ENCODE measurements around the gene UMAD1.

The UMAD1 gene

DNA sequence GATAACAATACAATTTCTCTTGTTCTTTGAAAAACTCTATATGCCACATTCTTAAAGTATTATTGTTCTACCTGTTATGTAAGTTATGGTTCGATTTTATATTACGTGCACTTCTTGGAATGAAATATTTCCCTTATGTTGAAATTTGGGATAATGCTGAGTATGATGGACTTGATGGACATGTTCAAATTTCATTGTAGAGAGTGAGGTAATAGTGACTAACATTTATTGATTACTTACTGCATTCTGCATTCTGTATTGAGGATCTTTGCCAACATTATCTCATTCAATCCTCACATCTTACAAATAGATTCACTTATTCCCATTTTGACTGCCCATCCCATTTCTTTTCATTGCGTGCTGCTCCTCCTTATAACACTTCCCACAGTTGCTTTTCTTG lies 208.3 kb downstream of the UMAD1 start:
- Histone ChIP-seq H3K27me3 (ENCODE audit: low read depth) (no peaks in the 10 kb centered on the region), H3K9me3 (no peaks in the 10 kb centered on the region), H3K4me3 (no peak overlapping the region), H3K36me3 (replicated peaks) (no peaks in the 10 kb centered on the region), H3K4me1 (no peaks in the 10 kb centered on the region)
- DNase-seq (ENCODE audit: low spot score in 2 of 2) = no peak
- in situ Hi-C loops (cut with MboI; ENCODE audit: low sequenced_read_pairs) = no loop called here

DNA sequence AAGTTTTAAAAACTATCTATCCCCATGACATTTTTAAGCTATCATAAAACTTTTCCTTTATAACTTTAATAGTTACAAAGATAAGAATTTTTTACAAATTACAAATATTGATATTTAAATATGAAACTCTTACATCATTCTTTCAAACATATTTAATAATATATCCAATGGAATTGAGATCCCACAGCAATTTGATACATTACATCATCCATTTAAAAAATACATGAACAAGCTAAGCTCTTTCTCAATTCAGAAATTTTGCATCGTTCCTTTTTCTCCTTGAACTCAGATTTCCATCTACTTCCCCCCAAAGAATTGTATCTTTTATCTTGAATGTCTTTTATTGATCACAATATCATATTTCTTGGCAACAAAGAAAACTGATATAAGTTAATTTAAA lies 209.6 kb downstream of the UMAD1 start:
- Histone ChIP-seq H3K27me3 (ENCODE audit: low read depth) (no peaks in the 10 kb centered on the region), H3K9me3 (peaks cover 4% of the 10 kb centered on the region; the same call in 1 of the 2 replicates), H3K4me1 (no peaks in the 10 kb centered on the region), H3K4me3 (no peak overlapping the region), H3K36me3 (replicated peaks) (no peaks in the 10 kb centered on the region)
- in situ Hi-C loops (cut with MboI; ENCODE audit: low sequenced_read_pairs) = no loop called here
- no peak for DNase-seq (ENCODE audit: low spot score in 2 of 2)

DNA sequence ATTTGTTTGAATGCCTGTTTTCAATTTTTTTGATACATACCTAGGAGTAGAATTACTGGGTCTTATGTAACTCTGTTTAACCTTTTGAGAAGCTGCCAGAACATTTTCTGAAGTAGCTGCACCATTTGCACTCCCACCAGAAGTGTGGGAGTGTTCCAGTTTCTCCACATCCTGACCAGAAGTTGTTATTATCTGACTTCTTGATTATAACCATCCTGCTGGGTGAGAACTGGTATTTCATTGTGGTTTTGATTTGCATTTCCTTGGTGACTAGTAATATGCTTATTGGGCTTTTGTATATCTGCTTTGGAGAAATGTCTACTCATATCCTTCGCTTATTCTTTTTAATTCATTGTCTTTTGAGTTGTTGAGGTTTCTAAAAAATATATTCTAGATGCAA lies 210.8 kb downstream of the UMAD1 start:
- Histone ChIP-seq H3K36me3 (replicated peaks) (no peaks in the 10 kb centered on the region), H3K9me3 (peaks cover 10% of the 10 kb centered on the region), H3K4me3 (no peak overlapping the region), H3K4me1 (no peaks in the 10 kb centered on the region), H3K27me3 (ENCODE audit: low read depth) (no peaks in the 10 kb centered on the region)
- in situ Hi-C loops (cut with MboI; ENCODE audit: low sequenced_read_pairs) = no loop called here
- no peak for DNase-seq (ENCODE audit: low spot score in 2 of 2)

DNA sequence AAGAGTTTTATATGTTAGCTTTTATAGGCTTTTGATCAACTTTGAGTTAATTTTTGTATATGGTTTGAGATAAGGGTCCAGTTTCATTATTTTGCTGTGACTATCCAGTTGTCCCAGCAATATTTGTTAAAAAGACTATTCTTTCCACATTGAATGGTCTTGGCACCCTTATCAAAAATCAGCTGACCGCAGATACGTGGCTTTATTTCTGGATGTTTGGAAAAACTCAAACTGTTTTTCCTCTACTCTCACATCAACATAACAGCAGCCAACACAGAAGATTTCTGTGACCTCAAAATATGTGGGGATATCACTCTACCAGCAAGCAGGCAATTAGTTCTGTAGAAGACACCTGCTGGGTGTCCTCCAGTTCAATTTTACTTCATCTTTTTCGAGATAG lies 211.4 kb downstream of the UMAD1 start:
- peaks cover 10% of the 10 kb centered on the region for H3K9me3 ChIP-seq
- in situ Hi-C loops (cut with MboI; ENCODE audit: low sequenced_read_pairs) = no loop called here
- DNase-seq (ENCODE audit: low spot score in 2 of 2) = no peak
- H3K4me1 ChIP-seq = no peaks in the 10 kb centered on the region
- H3K36me3 ChIP-seq (replicated peaks) = no peaks in the 10 kb centered on the region
- H3K27me3 ChIP-seq (ENCODE audit: low read depth) = no peaks in the 10 kb centered on the region
- no peak overlapping the region for H3K4me3 ChIP-seq

DNA sequence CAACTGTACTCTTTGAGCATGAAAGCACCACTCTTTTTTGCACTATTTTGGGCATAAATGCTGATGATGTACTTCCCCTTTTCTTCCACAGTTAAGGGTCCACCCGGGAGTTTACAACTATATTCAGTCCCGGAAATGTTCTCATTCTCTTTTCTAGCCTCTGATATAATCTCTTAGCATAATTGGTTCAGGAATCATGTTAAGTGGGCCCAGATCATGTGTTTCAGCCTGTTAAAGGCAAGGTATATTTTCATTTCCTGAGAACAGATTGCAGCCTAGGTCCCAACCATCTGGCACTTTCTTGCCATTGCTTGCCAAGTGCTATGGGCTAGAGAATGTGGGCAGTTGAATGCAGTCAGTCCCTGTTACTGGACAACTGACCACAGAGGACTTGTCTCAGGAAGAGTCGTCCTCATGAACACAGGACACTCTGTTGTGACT lies 216.6 kb downstream of the UMAD1 start:
- Histone ChIP-seq H3K9me3 (peaks cover 10% of the 10 kb centered on the region), H3K4me3 (no peak overlapping the region), H3K4me1 (no peaks in the 10 kb centered on the region), H3K27me3 (ENCODE audit: low read depth) (no peaks in the 10 kb centered on the region), H3K36me3 (replicated peaks) (no peaks in the 10 kb centered on the region)
- in situ Hi-C loops (cut with MboI; ENCODE audit: low sequenced_read_pairs) = no loop called here
- DNase-seq (ENCODE audit: low spot score in 2 of 2) = no peak

DNA sequence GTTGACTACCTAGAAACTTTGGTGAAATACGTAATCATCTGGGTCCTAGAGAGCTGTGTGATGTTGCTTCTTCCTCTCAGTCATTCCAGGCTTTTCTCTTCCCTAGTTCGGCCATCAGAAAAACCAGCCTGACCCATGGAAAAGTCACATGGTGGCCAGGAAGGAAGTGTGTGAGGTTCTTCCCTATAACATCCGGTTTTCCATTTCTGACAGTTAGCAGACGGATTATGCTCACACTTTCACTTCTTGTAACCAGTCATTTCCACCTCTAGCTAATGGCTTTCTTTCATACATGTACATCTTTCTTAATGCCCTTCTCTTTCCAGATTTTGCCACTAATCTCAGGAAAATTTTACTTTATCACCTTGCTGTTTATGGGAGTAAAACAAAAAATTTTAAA lies 218.0 kb downstream of the UMAD1 start:
- H3K4me3 ChIP-seq = no peak overlapping the region
- in situ Hi-C loops (cut with MboI; ENCODE audit: low sequenced_read_pairs) = no loop called here
- no peaks in the 10 kb centered on the region for H3K27me3 ChIP-seq (ENCODE audit: low read depth)
- no peaks in the 10 kb centered on the region for H3K4me1 ChIP-seq
- no peaks in the 10 kb centered on the region for H3K36me3 ChIP-seq (replicated peaks)
- peaks cover 10% of the 10 kb centered on the region for H3K9me3 ChIP-seq
- DNase-seq (ENCODE audit: low spot score in 2 of 2) = no peak

DNA sequence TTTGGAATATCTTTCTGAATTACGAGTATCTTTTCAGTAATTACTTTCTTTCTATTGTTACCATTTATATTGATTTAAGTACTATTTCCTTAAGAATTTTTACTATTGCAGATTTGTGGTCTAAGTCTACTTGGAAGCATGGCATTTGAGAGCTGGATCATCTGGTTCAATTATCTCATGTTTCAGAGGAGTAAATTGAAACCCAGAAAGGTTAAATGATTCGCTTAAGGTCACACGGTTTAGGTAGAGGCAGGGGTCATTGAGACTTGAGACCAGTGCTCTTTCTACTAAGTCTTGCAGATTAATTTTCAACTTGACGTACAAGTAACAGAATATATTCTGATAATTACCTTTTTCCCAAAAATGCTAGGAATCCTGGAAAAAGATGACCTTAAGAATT lies 218.9 kb downstream of the UMAD1 start:
- no peaks in the 10 kb centered on the region for H3K27me3 ChIP-seq (ENCODE audit: low read depth)
- in situ Hi-C loops (cut with MboI; ENCODE audit: low sequenced_read_pairs) = no loop called here
- H3K9me3 ChIP-seq = peaks cover 10% of the 10 kb centered on the region
- no peak overlapping the region for H3K4me3 ChIP-seq
- no peaks in the 10 kb centered on the region for H3K4me1 ChIP-seq
- no peaks in the 10 kb centered on the region for H3K36me3 ChIP-seq (replicated peaks)
- DNase-seq (ENCODE audit: low spot score in 2 of 2) = no peak

DNA sequence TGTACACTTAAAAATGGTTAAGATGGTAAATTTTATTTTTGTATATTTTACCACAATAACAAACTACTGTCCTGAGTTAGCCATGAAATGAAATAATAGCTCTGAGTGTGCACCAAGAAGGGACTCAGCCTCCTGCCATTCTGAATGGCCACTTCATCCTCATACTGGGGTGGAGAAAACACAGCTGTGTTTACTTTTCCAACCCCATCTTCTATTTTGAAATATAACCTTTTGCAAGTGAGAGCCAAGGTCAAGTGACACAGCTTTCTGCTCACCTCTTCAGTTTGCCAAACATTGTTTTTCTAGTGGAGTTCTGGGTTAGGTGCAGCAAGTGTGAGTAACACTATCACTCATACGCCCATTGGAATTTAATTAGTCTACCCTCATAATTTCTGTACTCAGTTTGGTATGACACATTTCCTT lies 220.7 kb downstream of the UMAD1 start:
- no peak for DNase-seq (ENCODE audit: low spot score in 2 of 2)

DNA sequence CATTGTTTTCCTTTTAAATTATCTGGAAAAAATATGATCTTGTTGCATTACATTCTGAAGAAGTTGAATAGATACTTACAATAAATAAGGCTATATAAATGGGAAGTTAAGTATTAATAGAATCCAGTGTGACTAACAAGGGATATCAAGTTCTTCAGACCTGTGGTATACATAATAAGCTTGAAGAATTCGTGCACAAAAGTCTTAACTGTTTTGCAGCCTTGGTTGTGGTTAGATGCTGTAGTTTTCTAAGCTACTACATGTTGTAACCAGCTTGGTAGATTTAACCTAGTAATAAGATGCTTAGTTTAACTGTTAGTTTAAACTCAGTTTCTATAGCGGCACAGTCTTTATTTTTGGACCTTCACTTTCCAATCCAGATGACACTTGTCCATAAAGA lies 221.8 kb downstream of the UMAD1 start:
- in situ Hi-C loops (cut with MboI; ENCODE audit: low sequenced_read_pairs) = no loop called here
- no peaks in the 10 kb centered on the region for H3K27me3 ChIP-seq (ENCODE audit: low read depth)
- no peak overlapping the region for H3K4me3 ChIP-seq
- no peaks in the 10 kb centered on the region for H3K36me3 ChIP-seq (replicated peaks)
- H3K4me1 ChIP-seq = no peaks in the 10 kb centered on the region
- no peaks in the 10 kb centered on the region for H3K9me3 ChIP-seq
- no peak for DNase-seq (ENCODE audit: low spot score in 2 of 2)

More for the DNA sequence above, 220.7 kb downstream of the UMAD1 start:
- in situ Hi-C loops (cut with MboI; ENCODE audit: low sequenced_read_pairs) = no loop called here
- H3K4me3 ChIP-seq = no peak overlapping the region
- no peaks in the 10 kb centered on the region for H3K36me3 ChIP-seq (replicated peaks)
- no peaks in the 10 kb centered on the region for H3K9me3 ChIP-seq
- no peaks in the 10 kb centered on the region for H3K4me1 ChIP-seq
- no peaks in the 10 kb centered on the region for H3K27me3 ChIP-seq (ENCODE audit: low read depth)

DNA sequence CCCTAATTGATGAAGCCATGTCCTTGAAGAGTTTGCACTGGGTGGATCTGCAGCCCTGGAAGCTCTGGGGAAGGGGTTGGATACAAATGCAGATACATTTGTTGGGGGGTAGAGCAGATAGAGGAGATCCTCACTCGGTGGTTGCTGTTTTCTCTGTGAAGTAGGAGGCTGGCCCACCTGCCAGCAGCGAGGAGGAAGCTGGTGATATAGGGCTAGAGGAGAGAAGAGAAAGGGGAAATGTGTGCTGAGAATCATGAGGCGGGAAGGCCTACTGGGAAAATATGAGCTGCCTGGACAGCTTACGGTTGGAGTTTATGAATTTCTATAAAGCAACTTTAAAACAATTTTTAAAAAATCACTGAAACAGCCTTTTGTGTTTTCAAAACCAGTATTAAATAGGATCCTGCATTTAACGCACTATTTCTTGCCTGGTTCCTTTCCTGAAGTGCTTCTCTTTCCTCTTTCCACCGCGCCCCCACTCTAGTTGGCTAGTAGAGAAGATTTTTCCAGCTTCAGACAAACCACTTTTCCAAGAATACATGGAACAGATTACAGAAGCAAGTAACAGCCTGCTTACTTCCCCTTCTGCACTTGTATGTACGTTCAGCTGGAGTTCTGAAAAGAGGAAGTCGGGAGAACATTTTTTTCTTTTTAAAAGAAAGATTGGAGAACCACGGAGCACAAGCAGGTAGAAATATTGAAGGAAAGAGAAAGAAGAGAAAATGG lies 227.5 kb downstream of the UMAD1 start:
- H3K36me3 ChIP-seq (replicated peaks) = no peaks in the 10 kb centered on the region
- no peaks in the 10 kb centered on the region for H3K9me3 ChIP-seq
- in situ Hi-C loops (cut with MboI; ENCODE audit: low sequenced_read_pairs) = no loop called here
- no peak for DNase-seq (ENCODE audit: low spot score in 2 of 2)
- H3K4me1 ChIP-seq = peaks cover 4% of the 10 kb centered on the region
- no peaks in the 10 kb centered on the region for H3K27me3 ChIP-seq (ENCODE audit: low read depth)
- no peak overlapping the region for H3K4me3 ChIP-seq

DNA sequence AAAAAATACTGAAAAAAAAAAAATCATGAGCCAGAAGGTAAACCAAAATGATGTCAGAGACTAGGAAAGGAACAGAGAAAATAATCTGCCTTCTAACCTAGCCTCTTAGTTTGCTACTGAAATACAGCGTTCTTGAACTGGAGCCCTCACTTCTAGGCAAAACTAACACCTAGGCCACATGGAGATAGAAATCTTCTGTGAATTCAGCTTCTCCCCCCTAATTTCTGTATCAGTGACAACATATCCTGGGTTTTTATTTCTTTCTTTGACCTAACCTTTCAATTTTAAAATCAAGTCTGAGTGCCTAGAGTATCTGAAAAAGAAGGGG lies 228.0 kb downstream of the UMAD1 start:
- no peak for DNase-seq (ENCODE audit: low spot score in 2 of 2)

DNA sequence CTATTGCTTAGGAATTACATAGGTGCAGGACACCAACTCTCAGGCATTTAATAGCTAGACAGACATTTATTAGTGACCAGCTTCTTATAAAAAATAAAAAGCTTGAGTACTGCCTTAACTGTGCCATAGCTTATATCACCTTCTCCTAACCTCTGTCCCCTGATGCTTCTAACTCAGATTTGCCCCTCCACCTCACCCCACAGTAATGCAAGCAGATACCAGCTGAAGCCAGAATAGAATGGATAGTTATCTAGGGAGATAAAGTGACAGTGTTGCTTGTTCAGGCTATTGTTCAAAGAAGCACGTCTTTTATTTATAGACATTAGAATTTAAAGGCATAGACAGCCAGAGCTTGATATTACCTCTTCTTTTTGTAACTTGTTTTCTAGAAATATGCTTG lies 228.5 kb downstream of the UMAD1 start:
- Histone ChIP-seq H3K36me3 (replicated peaks) (no peaks in the 10 kb centered on the region), H3K27me3 (ENCODE audit: low read depth) (no peaks in the 10 kb centered on the region), H3K4me3 (no peak overlapping the region), H3K4me1 (peaks cover 4% of the 10 kb centered on the region), H3K9me3 (no peaks in the 10 kb centered on the region)
- no peak for DNase-seq (ENCODE audit: low spot score in 2 of 2)
- in situ Hi-C loops (cut with MboI; ENCODE audit: low sequenced_read_pairs) = no loop called here

More for the DNA sequence above, 228.0 kb downstream of the UMAD1 start:
- H3K36me3 ChIP-seq (replicated peaks) = no peaks in the 10 kb centered on the region
- H3K4me3 ChIP-seq = no peak overlapping the region
- H3K4me1 ChIP-seq = peaks cover 4% of the 10 kb centered on the region
- no peaks in the 10 kb centered on the region for H3K27me3 ChIP-seq (ENCODE audit: low read depth)
- no peaks in the 10 kb centered on the region for H3K9me3 ChIP-seq
- in situ Hi-C loops (cut with MboI; ENCODE audit: low sequenced_read_pairs) = no loop called here

DNA sequence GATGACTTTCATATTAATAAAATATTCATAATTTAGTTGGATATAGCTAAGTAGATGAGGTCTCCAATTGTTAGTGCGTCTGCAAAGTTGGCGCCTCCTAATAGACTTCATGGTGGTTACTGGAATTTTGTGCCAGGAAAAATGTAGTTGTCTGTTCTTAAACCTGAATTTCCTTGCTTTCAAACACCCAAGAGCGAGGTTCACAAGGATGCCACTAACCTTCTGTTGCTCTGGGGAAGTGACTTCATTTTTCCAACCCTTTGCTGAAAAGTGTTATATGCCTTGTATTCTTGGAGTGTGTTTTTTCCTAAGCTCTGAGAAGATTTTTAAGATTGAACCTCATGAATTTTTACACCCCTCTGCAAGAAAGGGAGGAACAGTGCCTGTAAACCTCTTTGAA lies 229.1 kb downstream of the UMAD1 start:
- H3K4me1 ChIP-seq = peaks cover 4% of the 10 kb centered on the region
- in situ Hi-C loops (cut with MboI; ENCODE audit: low sequenced_read_pairs) = no loop called here
- no peak for DNase-seq (ENCODE audit: low spot score in 2 of 2)
- no peak overlapping the region for H3K4me3 ChIP-seq
- H3K36me3 ChIP-seq (replicated peaks) = no peaks in the 10 kb centered on the region
- H3K9me3 ChIP-seq = no peaks in the 10 kb centered on the region
- no peaks in the 10 kb centered on the region for H3K27me3 ChIP-seq (ENCODE audit: low read depth)

DNA sequence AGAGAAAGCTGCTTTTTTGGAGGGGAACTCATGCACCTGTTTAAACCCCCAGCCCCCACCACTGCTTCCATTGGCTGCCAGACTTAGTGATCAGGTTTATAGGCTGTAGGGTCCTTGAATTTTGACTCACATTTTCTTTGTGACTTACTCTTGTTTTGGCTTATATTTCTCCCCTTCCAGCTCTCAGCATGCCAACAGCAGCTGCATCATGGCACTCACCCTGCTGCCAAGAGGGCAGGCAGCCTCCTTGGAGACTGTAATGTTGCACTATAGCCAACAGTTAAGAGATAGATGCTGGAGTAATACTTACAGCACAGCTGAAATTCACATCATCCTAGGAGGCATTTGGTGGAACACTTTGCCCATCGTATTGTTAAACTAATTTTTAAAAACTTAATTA lies 230.0 kb downstream of the UMAD1 start:
- Histone ChIP-seq H3K4me1 (peaks cover 4% of the 10 kb centered on the region), H3K27me3 (ENCODE audit: low read depth) (no peaks in the 10 kb centered on the region), H3K36me3 (replicated peaks) (no peaks in the 10 kb centered on the region), H3K4me3 (no peak overlapping the region), H3K9me3 (no peaks in the 10 kb centered on the region)
- no peak for DNase-seq (ENCODE audit: low spot score in 2 of 2)
- in situ Hi-C loops (cut with MboI; ENCODE audit: low sequenced_read_pairs) = no loop called here

DNA sequence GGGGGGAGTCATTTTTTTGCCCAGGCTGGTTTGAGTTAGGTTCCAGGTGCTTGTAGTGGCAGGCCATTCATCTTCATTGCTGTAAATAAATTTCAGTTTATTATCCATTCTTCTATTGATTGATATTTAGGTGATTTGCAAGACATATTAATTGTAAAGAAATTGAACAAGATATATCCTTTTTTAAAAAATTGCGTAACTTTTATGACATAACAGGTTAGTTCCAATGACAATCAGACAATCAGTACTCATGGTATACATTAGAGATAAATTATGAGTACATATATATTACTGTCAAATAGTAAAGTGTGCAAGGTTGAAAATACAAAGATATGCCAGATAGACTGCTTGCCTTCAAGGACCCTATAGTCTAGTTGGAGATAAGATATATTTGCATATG lies 235.9 kb downstream of the UMAD1 start:
- Histone ChIP-seq H3K9me3 (no peaks in the 10 kb centered on the region), H3K36me3 (replicated peaks) (no peaks in the 10 kb centered on the region), H3K4me3 (no peak overlapping the region), H3K4me1 (no peaks in the 10 kb centered on the region), H3K27me3 (ENCODE audit: low read depth) (no peaks in the 10 kb centered on the region)
- in situ Hi-C loops (cut with MboI; ENCODE audit: low sequenced_read_pairs) = no loop called here
- DNase-seq (ENCODE audit: low spot score in 2 of 2) = no peak

All from HAP-1 (cell line).